ENCODE data around the gene NMS. TPM values are rescaled to one million over a fixed set of nuclear protein-coding genes. Genes with fewer than 3 reads are reported as not detected.

NMS gene, protein sequence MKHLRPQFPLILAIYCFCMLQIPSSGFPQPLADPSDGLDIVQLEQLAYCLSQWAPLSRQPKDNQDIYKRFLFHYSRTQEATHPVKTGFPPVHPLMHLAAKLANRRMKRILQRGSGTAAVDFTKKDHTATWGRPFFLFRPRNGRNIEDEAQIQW
- total RNA-seq, result not detected in 2 replicates

DNA sequence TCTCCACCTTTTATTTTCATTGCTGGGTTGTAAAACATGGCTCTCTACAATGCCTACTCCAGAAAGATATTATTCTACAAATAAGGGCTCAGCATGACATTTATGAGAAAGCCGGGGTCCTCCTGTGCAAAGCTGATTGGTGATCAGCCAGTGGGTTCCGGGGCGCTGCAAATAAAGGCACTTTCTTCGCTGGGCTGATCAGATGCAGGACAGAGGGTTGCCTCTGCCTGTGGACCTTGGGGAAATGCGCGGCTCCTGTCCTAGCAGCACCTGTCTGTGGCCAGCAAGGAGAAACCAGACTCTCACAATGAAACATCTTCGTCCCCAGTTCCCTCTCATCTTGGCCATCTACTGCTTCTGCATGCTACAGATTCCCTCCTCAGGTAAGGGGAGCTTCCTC, at the start of gene NMS:
Gene NMS, plus strand, starts transcription at position 301 of the 400 bp plus-strand sequence. Its CDS starts 7 bp downstream, at position 308.

Other genes with a start within 250 kb of the NMS start
- 0.29 and 0.53 TPM in 2 replicates for gene LONRF2, start 148.0 kb upstream of the NMS start, total RNA-seq
- 11.5 and 13.3 TPM in 2 replicates for gene CHST10, start 52.8 kb upstream of the NMS start, total RNA-seq
- gene PDCL3, start 92.5 kb downstream of the NMS start, total RNA-seq, result 9.6 and 10.4 TPM in 2 replicates

All from myometrial cell (primary cell).